Effector memory CD4-positive, alpha-beta T cell (primary cell): ENCODE data around the gene BLOC1S5.
A peak's percentile ranks its signal among the peaks of the same experiment; 100 is the strongest.

ENCODE experiments used
- DNase-seq, 3 donors: peaks; one replicate each; pipeline ENCODE4 v3.0.0-alpha.2; 2020
- H3K27ac ChIP-seq: 2 replicates; pipeline ENCODE4 v1.7.0; 2013; ENCODE audit warnings: mild to moderate bottlenecking, low read length, moderate library complexity; ENCODE audit not compliant: insufficient read depth, poor library complexity, severe bottlenecking
- H3K27me3 ChIP-seq: replicated peaks from 2 replicates; pipeline ENCODE4 v1.7.0; 2013; ENCODE audit warnings: mild to moderate bottlenecking, low read length; ENCODE audit not compliant: insufficient read depth, control insufficient read depth, poor library complexity, severe bottlenecking
- H3K36me3 ChIP-seq: 2 replicates; pipeline ENCODE4 v1.7.0; 2013; ENCODE audit warnings: mild to moderate bottlenecking, low read length, moderate library complexity; ENCODE audit not compliant: control insufficient read depth, insufficient read depth
- H3K4me1 ChIP-seq: 2 replicates; pipeline ENCODE4 v1.7.0; 2013; ENCODE audit warnings: low read length, mild to moderate bottlenecking; ENCODE audit not compliant: control insufficient read depth, insufficient read depth, poor library complexity, severe bottlenecking
- H3K4me3 ChIP-seq: 2 replicates; pipeline ENCODE4 v1.7.0; 2013; ENCODE audit warnings: low read length, low read depth, mild to moderate bottlenecking; ENCODE audit not compliant: insufficient read depth, poor library complexity, severe bottlenecking
- H3K9me3 ChIP-seq: 2 replicates; pipeline ENCODE4 v1.7.0; 2013; ENCODE audit warnings: mild to moderate bottlenecking, low read length, moderate library complexity; ENCODE audit not compliant: control insufficient read depth
- total RNA-seq, 3 donors: gene quantifications; one replicate each; lab custom pipeline; 2026; lab: John Stamatoyannopoulos, UW

The BLOC1S5 gene
- 9.8 to 11.4 (median 9.9) reads per million in 3 donors for total RNA-seq

- H3K4me3 ChIP-seq, result peak within 1 kb of the TSS; percentile 89
- H3K27me3 ChIP-seq, result no peaks in the 10 kb centered on the region
- no peaks in the 10 kb centered on the region for H3K9me3 ChIP-seq
- H3K4me1 ChIP-seq, result no peaks in the 10 kb centered on the region
- DNase-seq, result peak; percentile 89 to 94 (median 93)
- H3K27ac ChIP-seq, result peak within 1 kb of the TSS; percentile 91
- peaks cover 9% of the 10 kb centered on the region for H3K36me3 ChIP-seq
Measured at GRCh38 chr6:8063761-8064637, at the start of gene BLOC1S5. Gene BLOC1S5, minus strand, starts transcription at chr6:8064389. Its CDS starts 13 bp downstream, at chr6:8064376.

GRCh38 chr6:8113131-8113654, 49.0 kb upstream of the BLOC1S5 start:
- no peak overlapping the region for H3K4me3 ChIP-seq
- no peaks in the 10 kb centered on the region for H3K27me3 ChIP-seq
- H3K4me1 ChIP-seq, result no peaks in the 10 kb centered on the region
- no peaks in the 10 kb centered on the region for H3K9me3 ChIP-seq
- no peak for DNase-seq
- no peaks in the 10 kb centered on the region for H3K36me3 ChIP-seq
- H3K27ac ChIP-seq, result no peak overlapping the region

- no peak overlapping the region for H3K27ac ChIP-seq
- no peaks in the 10 kb centered on the region for H3K36me3 ChIP-seq
- peaks cover 1% of the 10 kb centered on the region for H3K27me3 ChIP-seq
- no peaks in the 10 kb centered on the region for H3K4me1 ChIP-seq
- H3K9me3 ChIP-seq, result no peaks in the 10 kb centered on the region
- H3K4me3 ChIP-seq, result no peak overlapping the region
- no peak for DNase-seq
Measured at GRCh38 chr6:8110725-8111124, 46.5 kb upstream of the BLOC1S5 start.

GRCh38 chr6:8110117-8110721, 46.0 kb upstream of the BLOC1S5 start:
- Histone ChIP-seq H3K27ac (no peak overlapping the region), H3K4me3 (no peak overlapping the region), H3K9me3 (no peaks in the 10 kb centered on the region)

GRCh38 chr6:8108759-8109539, 44.8 kb upstream of the BLOC1S5 start:
- Histone ChIP-seq H3K4me1 (no peaks in the 10 kb centered on the region), H3K36me3 (no peaks in the 10 kb centered on the region), H3K27me3 (peaks cover 3% of the 10 kb centered on the region), H3K27ac (no peak overlapping the region), H3K4me3 (no peak overlapping the region), H3K9me3 (no peaks in the 10 kb centered on the region)
- DNase-seq, result no peak

More at GRCh38 chr6:8110117-8110721, 46.0 kb upstream of the BLOC1S5 start:
- DNase-seq, result no peak
- no peaks in the 10 kb centered on the region for H3K36me3 ChIP-seq
- H3K27me3 ChIP-seq, result peaks cover 3% of the 10 kb centered on the region
- H3K4me1 ChIP-seq, result no peaks in the 10 kb centered on the region

- Histone ChIP-seq H3K9me3 (no peaks in the 10 kb centered on the region), H3K4me3 (no peak overlapping the region), H3K36me3 (no peaks in the 10 kb centered on the region), H3K27ac (no peak overlapping the region), H3K4me1 (no peaks in the 10 kb centered on the region), H3K27me3 (peaks cover 3% of the 10 kb centered on the region)
- DNase-seq, result no peak
Measured at GRCh38 chr6:8108031-8108660, 44.0 kb upstream of the BLOC1S5 start.

GRCh38 chr6:8105791-8106190, 41.6 kb upstream of the BLOC1S5 start:
- DNase-seq, result no peak
- no peaks in the 10 kb centered on the region for H3K9me3 ChIP-seq
- no peak overlapping the region for H3K27ac ChIP-seq
- H3K27me3 ChIP-seq, result peaks cover 3% of the 10 kb centered on the region
- no peak overlapping the region for H3K4me3 ChIP-seq
- peaks cover 8% of the 10 kb centered on the region for H3K4me1 ChIP-seq
- H3K36me3 ChIP-seq, result no peaks in the 10 kb centered on the region

- H3K9me3 ChIP-seq, result no peaks in the 10 kb centered on the region
- H3K4me3 ChIP-seq, result no peak overlapping the region
- no peaks in the 10 kb centered on the region for H3K36me3 ChIP-seq
- peaks cover 3% of the 10 kb centered on the region for H3K27me3 ChIP-seq
- DNase-seq, result no peak
- no peak overlapping the region for H3K27ac ChIP-seq
- peaks cover 8% of the 10 kb centered on the region for H3K4me1 ChIP-seq
Measured at GRCh38 chr6:8103726-8104125, 39.5 kb upstream of the BLOC1S5 start.

GRCh38 chr6:8102122-8102958, 38.2 kb upstream of the BLOC1S5 start, which contains the start of gene EEF1E1:
Gene EEF1E1, minus strand, starts transcription at chr6:8102548. Its CDS starts 27 bp downstream, at chr6:8102521.
- Histone ChIP-seq H3K27me3 (peaks cover 3% of the 10 kb centered on the region), H3K4me1 (peaks cover 8% of the 10 kb centered on the region), H3K4me3 (peak within 1 kb of the TSS; percentile 79), H3K9me3 (no peaks in the 10 kb centered on the region), H3K36me3 (no peaks in the 10 kb centered on the region), H3K27ac (peak within 1 kb of the TSS; percentile 73)
- peak; percentile 95 to 96 (median 96) for DNase-seq
